ENCODE data around the gene PTTG1IP.

PTTG1IP gene

DNA sequence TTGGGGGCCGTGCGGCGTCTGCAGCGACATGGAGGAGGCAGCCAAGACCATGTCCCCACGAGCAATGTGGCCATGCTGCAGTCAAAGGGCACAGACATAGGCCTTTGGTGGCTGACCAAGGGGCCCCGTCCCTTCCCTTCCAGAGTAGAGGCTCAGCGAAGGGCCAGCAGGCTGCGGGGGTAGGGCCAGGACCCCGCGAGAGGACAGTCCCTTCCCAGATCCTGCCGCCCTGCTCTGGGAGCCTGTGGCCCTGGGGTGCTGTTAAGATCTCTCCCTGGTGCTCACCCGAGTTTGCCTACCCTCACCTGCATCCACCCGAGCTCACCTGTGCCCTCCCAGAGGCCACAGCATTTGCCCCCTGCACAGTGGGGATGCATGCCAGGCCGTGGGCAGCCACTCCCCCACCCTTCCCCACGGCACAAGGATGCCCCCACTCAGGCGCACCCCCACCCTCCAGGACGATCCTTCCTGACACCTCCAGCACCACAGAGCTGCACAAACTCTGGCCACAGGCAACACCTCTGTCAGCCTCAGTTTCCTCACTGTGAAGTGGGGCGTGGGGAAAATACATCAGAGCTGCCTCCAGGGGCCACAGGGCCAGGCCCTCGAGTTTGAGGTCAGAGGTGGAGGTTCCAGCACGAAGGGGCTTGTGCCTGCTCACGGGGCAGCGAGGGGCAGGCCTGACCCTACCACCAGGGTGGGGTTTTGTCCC, 31.7 kb upstream of the PTTG1IP start:
- peaks cover 36% of the 10 kb centered on the region for H3K4me1 Mint-ChIP-seq
- H3K36me3 Mint-ChIP-seq (ENCODE audit: insufficient read depth) = peaks cover 53% of the 10 kb centered on the region

DNA sequence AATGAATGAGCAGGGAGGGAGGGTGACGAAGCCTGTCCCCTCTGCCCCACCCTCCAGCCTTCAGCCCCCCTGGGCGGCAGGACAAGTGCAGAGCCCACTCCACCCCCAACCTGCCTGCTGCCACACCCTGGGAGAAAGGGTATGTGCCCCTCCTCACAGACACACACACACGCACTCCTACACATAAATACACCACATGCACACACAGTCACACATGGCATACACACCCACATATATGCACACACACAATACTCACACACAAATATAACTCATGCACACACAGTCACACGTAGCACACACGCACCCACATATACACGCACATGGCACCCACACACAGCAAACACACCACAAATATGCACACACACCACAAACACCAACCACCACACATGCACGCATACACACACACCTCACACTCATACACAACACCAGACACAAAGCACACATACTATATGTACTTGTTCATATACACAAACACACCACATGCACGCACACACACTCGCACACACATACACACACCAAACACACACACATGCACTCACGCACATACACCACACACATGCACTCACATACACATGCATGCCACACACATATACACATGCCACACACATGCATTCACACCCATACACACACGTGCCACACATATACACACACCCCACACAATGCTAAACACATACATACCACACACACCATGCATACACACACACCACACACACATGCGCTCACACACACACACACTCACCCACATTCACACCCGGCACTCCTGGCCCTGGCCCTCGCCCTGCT, 30.8 kb upstream of the PTTG1IP start:
- H3K27me3 Mint-ChIP-seq = no peaks in the 10 kb centered on the region
- no peaks in the 10 kb centered on the region for H3K9me3 Mint-ChIP-seq
- DNase-seq (ENCODE audit: low spot score in 2 of 2) = no peak
- H3K4me1 Mint-ChIP-seq = peaks cover 29% of the 10 kb centered on the region
- peak overlapping the region; percentile 13 for H3K27ac Mint-ChIP-seq (ENCODE audit: low read depth)
- ATAC-seq (replicated peaks; ENCODE audit: extremely low read depth, poor library complexity, severe bottlenecking) = no peak
- H3K4me3 Mint-ChIP-seq = no peak overlapping the region
- H3K36me3 Mint-ChIP-seq (ENCODE audit: insufficient read depth) = peaks cover 56% of the 10 kb centered on the region

More for the DNA sequence above, 31.7 kb upstream of the PTTG1IP start:
- ATAC-seq (replicated peaks; ENCODE audit: extremely low read depth, poor library complexity, severe bottlenecking) (no peak), DNase-seq (ENCODE audit: low spot score in 2 of 2) (no peak)
- Mint-ChIP-seq H3K4me3 (no peak overlapping the region), H3K9me3 (no peaks in the 10 kb centered on the region), H3K27me3 (no peaks in the 10 kb centered on the region), H3K27ac (ENCODE audit: low read depth) (peak overlapping the region; percentile 13)

DNA sequence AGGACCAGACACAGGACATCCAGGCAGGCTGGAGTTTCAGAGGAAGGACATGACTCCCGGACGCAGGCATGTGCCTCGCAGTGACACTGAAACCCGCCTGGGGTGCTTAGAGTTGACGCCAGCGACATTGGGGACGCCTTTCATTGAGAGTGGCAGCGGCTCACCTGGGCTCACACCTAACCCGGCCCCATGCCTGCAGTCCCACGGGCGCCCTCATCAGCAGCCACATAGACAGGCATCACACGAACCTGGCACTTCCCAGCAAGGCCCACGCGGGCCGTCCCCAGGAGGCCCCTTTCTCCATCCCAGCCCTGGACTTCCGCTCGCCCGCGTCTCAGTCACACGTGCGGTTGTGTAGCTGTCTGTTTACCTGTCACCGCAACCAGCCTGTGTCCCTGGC, 30.2 kb upstream of the PTTG1IP start:
- Mint-ChIP-seq H3K4me3 (no peak overlapping the region), H3K9me3 (no peaks in the 10 kb centered on the region), H3K4me1 (peaks cover 22% of the 10 kb centered on the region), H3K36me3 (ENCODE audit: insufficient read depth) (peaks cover 55% of the 10 kb centered on the region), H3K27ac (ENCODE audit: low read depth) (no peak overlapping the region), H3K27me3 (no peaks in the 10 kb centered on the region)
- DNase-seq (ENCODE audit: low spot score in 2 of 2) (no peak), ATAC-seq (replicated peaks; ENCODE audit: extremely low read depth, poor library complexity, severe bottlenecking) (no peak)

DNA sequence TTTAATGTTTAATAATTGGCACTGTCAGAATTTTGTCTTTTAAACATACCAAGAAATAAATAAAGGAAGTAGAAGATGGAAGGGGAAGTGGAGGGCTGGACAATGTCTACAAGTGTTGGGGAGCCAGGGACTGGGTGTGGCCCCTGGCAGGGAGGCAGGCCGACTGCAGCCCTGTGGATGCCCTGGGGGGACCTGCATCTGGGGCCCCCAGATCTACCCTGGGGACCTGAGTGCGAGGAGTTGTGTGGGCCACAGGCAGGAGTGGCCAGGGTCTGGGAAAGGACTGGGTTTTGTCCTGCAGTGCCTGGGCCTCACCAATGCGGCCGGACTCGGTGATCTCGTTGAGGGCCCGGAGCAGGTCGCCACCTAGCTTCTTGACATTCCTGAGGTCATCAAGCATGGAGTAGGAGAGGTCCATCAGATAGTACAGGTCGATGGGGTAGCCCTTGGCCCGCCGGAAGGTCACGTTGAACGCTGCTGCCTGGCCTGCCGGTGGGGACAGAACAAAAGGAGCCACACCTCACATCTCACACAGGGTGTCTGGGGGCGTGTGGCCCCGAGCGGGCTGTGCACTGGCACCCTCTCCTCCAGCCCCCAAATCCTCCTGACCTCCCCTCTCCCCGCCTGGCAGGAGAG, 29.7 kb upstream of the PTTG1IP start:
- peaks cover 19% of the 10 kb centered on the region for H3K4me1 Mint-ChIP-seq
- H3K9me3 Mint-ChIP-seq = no peaks in the 10 kb centered on the region
- H3K27me3 Mint-ChIP-seq = no peaks in the 10 kb centered on the region
- DNase-seq (ENCODE audit: low spot score in 2 of 2) (no peak), ATAC-seq (replicated peaks; ENCODE audit: extremely low read depth, poor library complexity, severe bottlenecking) (no peak)
- H3K36me3 Mint-ChIP-seq (ENCODE audit: insufficient read depth) = peaks cover 57% of the 10 kb centered on the region
- H3K27ac Mint-ChIP-seq (ENCODE audit: low read depth) = no peak overlapping the region
- H3K4me3 Mint-ChIP-seq = no peak overlapping the region

DNA sequence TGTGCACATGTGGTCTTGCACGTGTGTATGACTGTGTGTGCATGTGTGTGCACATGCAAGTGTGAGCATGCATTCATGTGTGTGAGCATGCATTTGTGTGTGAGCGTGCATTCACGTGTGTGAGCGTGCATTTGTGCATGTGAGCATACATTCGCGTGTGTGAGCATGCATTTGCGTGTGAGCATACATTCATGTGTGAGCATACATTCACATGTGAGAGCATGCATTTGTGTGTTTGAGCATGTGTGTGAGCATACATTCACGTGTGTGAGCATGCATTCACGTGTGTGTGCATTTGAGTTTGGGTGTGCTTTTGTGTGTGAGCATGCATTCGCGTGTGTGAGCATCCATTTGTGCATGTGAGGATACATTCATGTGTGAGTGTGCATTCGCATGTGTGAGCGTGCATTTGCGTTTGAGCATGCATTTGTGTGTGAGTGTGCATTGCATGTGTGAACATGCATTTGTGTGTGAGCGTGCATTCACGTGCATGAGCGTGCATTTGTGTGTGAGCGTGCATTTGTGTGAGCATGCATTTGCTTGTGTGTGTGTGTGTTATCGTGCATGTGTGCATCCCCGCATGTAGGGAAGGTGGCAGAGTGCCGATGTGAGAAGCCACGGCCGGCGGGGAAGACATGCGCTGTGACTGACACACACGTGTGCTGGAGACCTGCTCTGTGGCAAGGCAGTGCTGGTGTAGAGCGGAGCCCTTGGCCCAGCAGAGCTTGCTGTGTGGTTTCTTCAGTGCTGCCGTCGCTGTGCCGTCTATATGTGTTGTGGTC, 29.0 kb upstream of the PTTG1IP start:
- no peaks in the 10 kb centered on the region for H3K27me3 Mint-ChIP-seq
- H3K4me3 Mint-ChIP-seq = no peak overlapping the region
- no peak for DNase-seq (ENCODE audit: low spot score in 2 of 2)
- ATAC-seq (replicated peaks; ENCODE audit: extremely low read depth, poor library complexity, severe bottlenecking) = no peak
- H3K4me1 Mint-ChIP-seq = peaks cover 19% of the 10 kb centered on the region
- peaks cover 60% of the 10 kb centered on the region for H3K36me3 Mint-ChIP-seq (ENCODE audit: insufficient read depth)
- H3K27ac Mint-ChIP-seq (ENCODE audit: low read depth) = no peak overlapping the region
- no peaks in the 10 kb centered on the region for H3K9me3 Mint-ChIP-seq

DNA sequence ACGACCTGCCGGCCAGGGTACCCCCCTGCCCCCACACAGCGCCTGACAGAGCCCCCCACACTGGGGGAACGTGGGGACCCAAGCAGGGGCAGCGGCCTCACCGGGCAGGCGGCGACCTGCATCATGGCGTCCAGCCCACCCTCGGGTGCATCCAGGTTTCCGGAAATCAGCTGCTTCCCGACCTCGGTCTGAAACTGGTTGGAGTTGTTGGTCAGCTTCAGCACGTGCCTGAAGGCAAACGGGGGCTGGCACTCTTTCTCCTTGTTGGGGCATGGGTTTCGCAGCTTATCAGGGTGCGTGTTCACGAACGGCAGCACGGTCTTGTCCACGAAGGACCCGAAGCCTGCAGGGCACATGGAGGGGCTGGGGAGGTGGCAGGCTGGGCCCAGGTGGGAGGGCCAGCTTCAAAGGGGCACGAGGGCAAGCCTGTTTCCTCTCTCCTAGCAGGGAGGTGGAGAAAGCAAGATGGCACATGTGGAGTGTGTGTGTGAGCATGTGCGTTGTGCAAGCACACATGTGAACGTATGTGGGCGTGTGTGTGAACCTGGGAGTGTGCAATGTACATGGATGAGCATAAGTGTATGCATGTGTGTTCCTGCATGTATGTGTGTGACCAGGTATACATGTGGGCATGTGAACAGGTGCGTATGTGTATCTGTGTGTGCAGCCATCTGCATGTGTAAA, 28.0 kb upstream of the PTTG1IP start:
- peaks cover 62% of the 10 kb centered on the region for H3K36me3 Mint-ChIP-seq (ENCODE audit: insufficient read depth)
- ATAC-seq (replicated peaks; ENCODE audit: extremely low read depth, poor library complexity, severe bottlenecking) = no peak
- H3K9me3 Mint-ChIP-seq = no peaks in the 10 kb centered on the region
- H3K4me1 Mint-ChIP-seq = peaks cover 19% of the 10 kb centered on the region
- H3K27ac Mint-ChIP-seq (ENCODE audit: low read depth) = no peak overlapping the region
- no peaks in the 10 kb centered on the region for H3K27me3 Mint-ChIP-seq
- no peak overlapping the region for H3K4me3 Mint-ChIP-seq
- no peak for DNase-seq (ENCODE audit: low spot score in 2 of 2)

DNA sequence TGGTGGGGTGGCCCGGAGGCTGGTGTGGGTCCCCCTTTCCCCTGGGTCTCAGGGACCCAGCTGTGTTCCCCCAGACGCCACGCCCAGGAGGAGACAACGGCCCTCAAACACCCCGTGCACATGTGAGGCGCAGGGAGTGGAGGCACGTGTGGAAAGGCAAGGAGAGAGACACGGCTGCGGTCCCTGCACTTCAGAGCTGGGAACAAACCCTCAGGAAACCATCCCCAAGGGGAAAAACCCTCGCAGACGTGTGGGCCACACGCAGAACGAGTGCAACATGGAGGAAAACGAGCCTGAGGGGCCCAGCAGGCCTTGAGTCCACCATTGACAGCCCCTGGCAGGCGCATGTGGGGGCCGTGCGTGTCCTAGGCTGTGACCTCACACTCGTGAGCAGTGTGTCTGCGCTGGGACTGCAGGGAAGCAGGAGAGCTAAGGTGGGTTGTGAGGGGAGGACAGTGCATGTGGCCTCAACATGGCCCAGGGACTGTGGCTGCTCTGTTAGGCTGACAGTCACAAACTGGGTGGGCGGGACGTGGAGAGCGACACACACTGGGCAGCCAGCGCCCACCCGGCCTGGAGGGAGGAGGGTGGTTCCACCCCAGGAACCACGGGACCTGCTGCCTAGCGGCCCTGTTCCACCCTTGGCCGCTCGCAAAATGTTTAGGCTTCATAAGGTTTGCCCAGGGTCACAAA, 27.2 kb upstream of the PTTG1IP start:
- Mint-ChIP-seq H3K36me3 (ENCODE audit: insufficient read depth) (peaks cover 60% of the 10 kb centered on the region), H3K9me3 (no peaks in the 10 kb centered on the region), H3K4me3 (no peak overlapping the region), H3K4me1 (peaks cover 19% of the 10 kb centered on the region), H3K27ac (ENCODE audit: low read depth) (no peak overlapping the region), H3K27me3 (no peaks in the 10 kb centered on the region)
- no peak for ATAC-seq (replicated peaks; ENCODE audit: extremely low read depth, poor library complexity, severe bottlenecking)
- DNase-seq (ENCODE audit: low spot score in 2 of 2) = no peak

DNA sequence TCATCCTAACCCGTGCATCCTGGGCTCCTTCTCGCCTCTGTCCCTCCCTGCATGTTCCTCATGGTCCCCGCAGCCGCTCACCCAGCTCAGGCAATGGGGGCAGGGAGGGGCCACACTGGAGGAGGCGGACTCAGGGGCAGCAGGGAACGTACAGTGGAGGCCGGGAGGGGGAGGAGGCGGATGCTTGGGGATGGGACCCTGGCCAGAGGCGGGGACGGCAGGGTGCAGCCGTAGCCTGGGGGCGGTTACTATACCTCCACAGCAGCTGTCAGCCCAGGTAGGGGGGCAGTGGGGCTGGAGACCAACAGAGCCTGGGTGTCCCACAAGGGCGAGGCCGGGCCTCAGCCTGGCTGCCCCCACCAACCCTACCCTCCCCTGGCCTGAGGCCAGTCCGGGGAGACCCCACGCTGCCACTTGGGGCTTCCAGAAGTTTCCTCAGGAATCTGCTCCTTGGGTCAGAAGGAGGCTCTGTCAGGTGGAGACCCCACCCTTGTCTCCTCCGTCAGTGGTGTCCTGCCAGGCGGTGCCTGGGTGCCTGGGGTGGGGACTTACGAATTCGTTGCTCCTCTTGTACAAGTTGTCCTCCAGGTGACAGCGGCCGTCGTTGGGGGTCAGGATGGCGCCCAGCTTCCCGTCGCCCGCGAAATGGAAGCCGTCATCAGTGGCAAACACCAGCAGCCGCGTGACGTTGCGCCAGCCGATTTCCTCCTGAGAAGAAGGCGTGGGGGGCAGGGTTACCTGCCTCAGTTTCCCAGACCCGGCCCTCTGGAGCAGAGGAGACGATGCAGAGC, 26.5 kb upstream of the PTTG1IP start:
- Mint-ChIP-seq H3K9me3 (no peaks in the 10 kb centered on the region), H3K27me3 (no peaks in the 10 kb centered on the region), H3K27ac (ENCODE audit: low read depth) (no peak overlapping the region), H3K4me3 (no peak overlapping the region), H3K4me1 (peaks cover 19% of the 10 kb centered on the region), H3K36me3 (ENCODE audit: insufficient read depth) (peaks cover 60% of the 10 kb centered on the region)
- ATAC-seq (replicated peaks; ENCODE audit: extremely low read depth, poor library complexity, severe bottlenecking) = no peak
- DNase-seq (ENCODE audit: low spot score in 2 of 2) = no peak

DNA sequence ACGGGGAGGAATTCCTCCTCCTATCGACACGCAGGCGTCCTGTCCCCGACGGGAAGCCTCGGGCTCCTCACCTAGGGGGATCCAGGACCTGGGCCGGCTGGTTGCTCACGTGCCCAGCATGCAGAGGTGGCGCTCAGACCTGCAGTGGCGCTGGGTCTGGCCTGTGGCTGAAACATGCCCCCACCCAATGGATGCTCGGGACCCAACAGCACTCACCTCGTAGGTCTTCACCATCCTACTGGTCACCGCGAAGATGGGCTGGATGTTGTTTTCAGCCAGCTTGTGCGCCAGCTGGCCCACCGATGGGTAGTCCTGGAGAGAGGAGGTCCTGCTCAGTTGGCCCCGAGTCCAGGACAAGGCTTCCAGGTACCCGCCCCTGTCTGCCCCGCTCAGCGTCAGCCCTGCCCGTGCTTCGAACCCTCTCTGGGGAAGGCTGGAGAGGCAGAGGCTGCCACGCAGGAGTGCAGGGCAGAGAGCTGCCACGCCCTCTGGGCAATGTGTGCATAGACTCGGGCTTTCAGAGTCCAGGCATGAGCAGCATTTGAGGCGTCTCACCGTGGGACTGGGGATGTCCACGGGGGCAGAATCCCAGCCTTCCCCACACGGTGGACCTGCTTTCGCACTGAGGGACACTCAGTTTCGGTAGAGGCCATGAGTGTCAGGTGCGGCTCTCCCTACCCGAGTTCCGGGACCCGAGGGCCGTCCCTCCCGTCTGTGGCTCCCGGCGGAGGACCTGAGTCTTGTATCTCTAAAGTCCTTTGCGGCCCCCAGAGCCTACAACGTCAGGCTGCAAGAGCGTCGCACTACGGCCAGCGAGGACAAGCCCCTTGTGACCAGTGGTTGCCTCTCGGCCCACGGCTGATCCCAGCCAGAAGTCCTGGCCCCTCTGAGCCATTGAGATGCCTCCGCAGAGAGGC, 25.6 kb upstream of the PTTG1IP start:
- no peak for ATAC-seq (replicated peaks; ENCODE audit: extremely low read depth, poor library complexity, severe bottlenecking)
- Mint-ChIP-seq H3K4me1 (peaks cover 12% of the 10 kb centered on the region), H3K27ac (ENCODE audit: low read depth) (no peak overlapping the region), H3K27me3 (no peaks in the 10 kb centered on the region), H3K9me3 (no peaks in the 10 kb centered on the region), H3K36me3 (ENCODE audit: insufficient read depth) (peaks cover 59% of the 10 kb centered on the region), H3K4me3 (no peak overlapping the region)
- no peak for DNase-seq (ENCODE audit: low spot score in 2 of 2)

DNA sequence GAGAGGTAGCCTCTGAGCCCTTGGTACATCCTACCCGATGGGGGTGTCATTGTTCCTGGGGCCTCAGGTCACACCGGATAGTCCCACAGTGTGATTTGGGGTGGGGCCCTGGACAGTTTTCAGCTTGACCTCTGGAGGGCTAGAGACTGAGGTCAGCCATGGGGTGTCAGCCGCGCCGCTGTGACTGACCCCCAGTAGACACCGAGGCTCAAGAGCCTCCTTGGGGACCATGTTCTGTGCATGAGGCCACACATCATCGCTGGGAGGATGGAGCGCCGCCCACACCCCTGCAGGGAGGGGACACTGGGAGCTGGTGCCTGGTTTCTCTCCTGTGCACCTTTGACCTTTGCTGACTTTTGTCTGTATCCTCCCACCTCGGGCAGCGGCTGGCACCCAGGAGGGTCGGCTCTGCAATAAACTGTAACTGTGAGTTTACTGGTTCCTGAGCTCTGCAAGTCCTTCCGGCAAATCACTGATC, 24.6 kb upstream of the PTTG1IP start:
- Mint-ChIP-seq H3K4me1 (peaks cover 18% of the 10 kb centered on the region), H3K36me3 (ENCODE audit: insufficient read depth) (peaks cover 63% of the 10 kb centered on the region), H3K9me3 (no peaks in the 10 kb centered on the region), H3K4me3 (no peak overlapping the region), H3K27ac (ENCODE audit: low read depth) (no peak overlapping the region), H3K27me3 (no peaks in the 10 kb centered on the region)
- no peak for ATAC-seq (replicated peaks; ENCODE audit: extremely low read depth, poor library complexity, severe bottlenecking)
- DNase-seq (ENCODE audit: low spot score in 2 of 2) = no peak

All from central memory CD8-positive, alpha-beta T cell (primary cell).